Measurements from ENCODE around the gene GRPEL2.

DNA sequence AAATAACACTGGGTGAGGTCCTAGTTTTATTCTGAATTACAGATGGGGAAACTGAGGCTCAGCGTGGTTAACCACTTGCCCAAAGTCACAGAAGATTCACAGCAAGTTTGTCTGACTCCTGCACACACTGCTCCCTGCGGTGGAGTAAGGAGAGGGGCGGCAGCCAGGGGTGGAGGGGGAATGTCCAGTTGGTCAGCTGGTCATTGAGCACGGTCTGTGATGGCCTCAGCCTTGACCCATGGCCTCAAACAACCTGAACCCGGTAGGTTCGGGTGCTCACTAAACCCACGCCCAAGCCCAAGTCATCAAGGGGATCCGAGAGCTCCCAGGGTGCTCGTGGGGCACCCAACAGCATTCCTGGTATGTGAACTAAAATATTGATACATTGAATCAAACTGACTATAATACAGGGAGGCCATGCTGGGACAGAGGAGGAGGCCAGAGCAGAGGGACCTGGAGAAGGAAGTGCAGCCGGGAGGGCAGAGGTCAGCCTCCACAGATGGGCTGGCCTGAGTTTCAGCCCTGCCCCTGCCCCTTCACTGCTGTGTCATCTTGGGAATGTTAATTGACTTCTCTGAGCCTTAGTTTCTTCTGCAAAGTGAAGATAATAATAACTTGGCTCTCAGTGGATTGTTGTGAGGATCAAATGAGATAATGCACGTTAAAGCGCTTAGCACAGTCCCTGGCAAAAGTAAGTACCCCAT lies 37.4 kb downstream of the GRPEL2 start:
- no peak for TF ChIP-seq EZH2phosphoT487 (IDR thresholded peaks at IDR 0.05; ENCODE audit: low read depth, severe bottlenecking, unreplicated experiment)
- TF ChIP-seq, protein P1, sequence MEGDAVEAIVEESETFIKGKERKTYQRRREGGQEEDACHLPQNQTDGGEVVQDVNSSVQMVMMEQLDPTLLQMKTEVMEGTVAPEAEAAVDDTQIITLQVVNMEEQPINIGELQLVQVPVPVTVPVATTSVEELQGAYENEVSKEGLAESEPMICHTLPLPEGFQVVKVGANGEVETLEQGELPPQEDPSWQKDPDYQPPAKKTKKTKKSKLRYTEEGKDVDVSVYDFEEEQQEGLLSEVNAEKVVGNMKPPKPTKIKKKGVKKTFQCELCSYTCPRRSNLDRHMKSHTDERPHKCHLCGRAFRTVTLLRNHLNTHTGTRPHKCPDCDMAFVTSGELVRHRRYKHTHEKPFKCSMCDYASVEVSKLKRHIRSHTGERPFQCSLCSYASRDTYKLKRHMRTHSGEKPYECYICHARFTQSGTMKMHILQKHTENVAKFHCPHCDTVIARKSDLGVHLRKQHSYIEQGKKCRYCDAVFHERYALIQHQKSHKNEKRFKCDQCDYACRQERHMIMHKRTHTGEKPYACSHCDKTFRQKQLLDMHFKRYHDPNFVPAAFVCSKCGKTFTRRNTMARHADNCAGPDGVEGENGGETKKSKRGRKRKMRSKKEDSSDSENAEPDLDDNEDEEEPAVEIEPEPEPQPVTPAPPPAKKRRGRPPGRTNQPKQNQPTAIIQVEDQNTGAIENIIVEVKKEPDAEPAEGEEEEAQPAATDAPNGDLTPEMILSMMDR (IDR thresholded peaks at IDR 0.05; ENCODE audit: poor library complexity), result no peak
- TF ChIP-seq EZH2 (IDR thresholded peaks at IDR 0.05; ENCODE audit: borderline replicate concordance), result no peak

Data from hepatocyte (in vitro differentiated cells).